Smooth muscle cell (in vitro differentiated cells): ENCODE measurements around the gene ETF1. TPM values are rescaled to one million over a fixed set of nuclear protein-coding genes. Genes with fewer than 3 reads are reported as not detected.

Experiments
- DNase-seq: peaks from one replicate; lab custom pipeline; 2025; ENCODE audit not compliant: unreplicated experiment; lab: John Stamatoyannopoulos, UW
- H2AFZ ChIP-seq: fragments of 200-600 bp; sonication (generic); 2 replicates; pipeline ENCODE4 v1.6.0; 2016; ENCODE audit warnings: antibody characterized with exemption, low read depth, mild to moderate bottlenecking
- H3F3A ChIP-seq: fragments of 200-600 bp; sonication (generic); 2 replicates; pipeline ENCODE4 v1.6.0; 2017; ENCODE audit warnings: antibody characterized with exemption, low read depth
- H3K27ac ChIP-seq: fragments of 200-600 bp; sonication (generic); 2 replicates; pipeline ENCODE4 v1.5.1; 2016; ENCODE audit warnings: low read depth, mild to moderate bottlenecking
- H3K27me3 ChIP-seq: fragments of 200-600 bp; sonication (generic); 2 replicates; pipeline ENCODE4 v1.6.1; 2016; ENCODE audit warnings: low read depth, mild to moderate bottlenecking
- H3K36me3 ChIP-seq: fragments of 200-600 bp; sonication (generic); 2 replicates; pipeline ENCODE4 v1.5.1; 2016; ENCODE audit warnings: low read depth
- H3K4me1 ChIP-seq: fragments of 200-600 bp; sonication (generic); 2 replicates; pipeline ENCODE4 v1.5.1; 2016; ENCODE audit warnings: low read depth
- H3K4me2 ChIP-seq: fragments of 200-600 bp; sonication (generic); 2 replicates; pipeline ENCODE4 v1.6.0; 2016; ENCODE audit warnings: mild to moderate bottlenecking
- H3K4me3 ChIP-seq: fragments of 200-600 bp; sonication (generic); 2 replicates; pipeline ENCODE4 v1.5.1; 2016; ENCODE audit warnings: mild to moderate bottlenecking
- H3K79me2 ChIP-seq: fragments of 200-600 bp; sonication (generic); 2 replicates; pipeline ENCODE4 v1.6.0; 2016; ENCODE audit warnings: low read depth, mild to moderate bottlenecking
- H3K9ac ChIP-seq: fragments of 200-600 bp; sonication (generic); 2 replicates; pipeline ENCODE4 v1.6.0; 2016; ENCODE audit warnings: low read depth
- H3K9me3 ChIP-seq: fragments of 200-600 bp; sonication (generic); replicated peaks from 2 replicates; pipeline ENCODE4 v1.5.1; 2016; ENCODE audit warnings: low read depth
- H4K20me1 ChIP-seq: fragments of 200-600 bp; sonication (generic); 2 replicates; pipeline ENCODE4 v1.6.0; 2016; ENCODE audit warnings: low read depth
- CTCF ChIP-seq: fragments of 200-600 bp; sonication (generic); IDR thresholded peaks from 2 replicates; pipeline ENCODE4 v1.5.1; 2017; ENCODE audit warnings: borderline replicate concordance, mild to moderate bottlenecking, antibody characterized with exemption; ENCODE audit not compliant: insufficient read depth, poor library complexity, severe bottlenecking
- WGBS: methylation state at CpG from one replicate; pipeline ENCODE4 v1.1.7; 2016; ENCODE audit warnings: low lambda C conversion rate; 5-methylcytosine and 5-hydroxymethylcytosine counted together
- polyA plus RNA-seq: library from polyadenylated mRNA; unstranded; fragments of >200 nt; fragmentation: Nextera tagmentation; extraction: Ambion mirVana; gene quantifications from 2 replicates; pipeline ENCODE4 v1.2.1, GENCODE V29; 2016
- total RNA-seq: library from RNA; depleted of rRNA; stranded (reverse); fragments of >200 nt; gene quantifications from 2 replicates; pipeline ENCODE4 v1.2.3, GENCODE V29; 2014

ETF1 gene
- total and polyA plus RNA-seq, 2 experiments from 2014 or later, result 48.7 to 98.0 TPM

DNA sequence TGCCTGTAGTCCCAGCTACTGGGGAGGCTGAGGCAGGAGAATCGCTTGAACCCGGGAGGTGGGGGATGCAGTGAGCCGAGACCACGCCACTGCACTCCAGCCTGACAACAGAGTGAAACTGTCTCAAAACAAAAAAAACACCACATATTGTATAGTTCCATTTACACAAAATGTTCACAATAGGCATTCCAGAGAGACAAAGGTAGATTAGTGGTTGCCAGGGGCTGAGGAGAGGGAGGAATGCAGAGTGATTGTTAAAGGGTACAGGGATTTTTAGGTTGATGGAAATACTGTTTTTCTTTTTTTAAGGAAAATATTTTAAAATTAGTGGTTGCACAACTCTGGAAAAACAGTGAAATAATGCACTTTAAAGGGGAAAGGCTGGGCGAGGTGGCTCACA lies 19.6 kb downstream of the ETF1 start:
- no peaks in the 10 kb centered on the region for H3K9me3 ChIP-seq
- no peaks in the 10 kb centered on the region for H3K27me3 ChIP-seq
- H2AFZ ChIP-seq, result no peak overlapping the region
- no peak for DNase-seq
- no peak overlapping the region for H3K9ac ChIP-seq
- no peak overlapping the region for H3K27ac ChIP-seq
- no peak overlapping the region for H3K4me3 ChIP-seq
- peaks cover 3% of the 10 kb centered on the region for H3F3A ChIP-seq
- H3K36me3 ChIP-seq, result no peaks in the 10 kb centered on the region
- H3K4me2 ChIP-seq, result no peak overlapping the region
- 97% methylated on average over 5 of the region's 5 CpGs for WGBS
- TF ChIP-seq CTCF, result no peak
- no peaks in the 10 kb centered on the region for H3K4me1 ChIP-seq
- H3K79me2 ChIP-seq, result peaks cover 94% of the 10 kb centered on the region
- H4K20me1 ChIP-seq, result peaks cover 96% of the 10 kb centered on the region

DNA sequence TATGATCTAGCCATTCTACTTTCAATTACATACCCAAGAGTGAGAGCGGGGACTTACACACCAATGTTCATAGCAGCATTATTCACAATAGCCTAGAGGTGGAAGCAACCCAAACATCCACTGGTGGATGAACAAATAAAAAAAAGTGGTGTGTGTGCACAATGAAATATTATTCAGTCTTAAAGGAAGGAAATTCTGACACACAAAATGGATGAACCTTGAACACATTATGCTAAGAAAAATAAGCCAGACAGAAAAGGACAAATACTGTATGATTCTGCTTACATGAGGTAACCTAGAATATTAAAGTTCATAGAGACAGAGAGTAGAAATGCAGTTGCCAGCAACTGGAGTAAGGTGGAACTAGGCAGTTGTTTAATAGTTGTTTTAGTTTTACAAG lies 22.1 kb downstream of the ETF1 start:
- Histone ChIP-seq H3K79me2 (peaks cover 85% of the 10 kb centered on the region), H3F3A (peaks cover 4% of the 10 kb centered on the region), H3K27me3 (no peaks in the 10 kb centered on the region), H3K27ac (peak overlapping the region; percentile 4), H3K9me3 (no peaks in the 10 kb centered on the region), H3K9ac (no peak overlapping the region), H3K36me3 (peaks cover 13% of the 10 kb centered on the region), H3K4me3 (no peak overlapping the region), H3K4me2 (no peak overlapping the region), H2AFZ (no peak overlapping the region), H4K20me1 (peaks cover 94% of the 10 kb centered on the region), H3K4me1 (no peaks in the 10 kb centered on the region)
- WGBS, result 94% methylated on average over 1 of the region's 1 CpG
- no peak for TF ChIP-seq CTCF
- DNase-seq, result no peak

- H3K27me3 ChIP-seq, result no peaks in the 10 kb centered on the region
- no peak overlapping the region for H3K4me2 ChIP-seq
- peaks cover 20% of the 10 kb centered on the region for H3K36me3 ChIP-seq
- H3K9me3 ChIP-seq, result no peaks in the 10 kb centered on the region
- TF ChIP-seq CTCF, result no peak
- H3F3A ChIP-seq, result peaks cover 5% of the 10 kb centered on the region
- H3K79me2 ChIP-seq, result peaks cover 58% of the 10 kb centered on the region
- no peak overlapping the region for H3K9ac ChIP-seq
- WGBS, result 97% methylated on average over 4 of the region's 4 CpGs
- H4K20me1 ChIP-seq, result peaks cover 71% of the 10 kb centered on the region
- no peak for DNase-seq
- no peaks in the 10 kb centered on the region for H3K4me1 ChIP-seq
- no peak overlapping the region for H2AFZ ChIP-seq
- no peak overlapping the region for H3K4me3 ChIP-seq
- no peak overlapping the region for H3K27ac ChIP-seq
Measured at GRCh38 chr5:138517437-138517836, 25.6 kb downstream of the ETF1 start.

GRCh38 chr5:138515556-138516245 lies 27.3 kb downstream of the ETF1 start:
- H3K4me1 ChIP-seq, result no peaks in the 10 kb centered on the region
- H3K36me3 ChIP-seq, result peaks cover 23% of the 10 kb centered on the region
- WGBS, result 98% methylated on average over 3 of the region's 3 CpGs
- H3K79me2 ChIP-seq, result peaks cover 40% of the 10 kb centered on the region
- peaks cover 63% of the 10 kb centered on the region for H4K20me1 ChIP-seq
- no peak overlapping the region for H3K4me2 ChIP-seq
- no peak overlapping the region for H3K4me3 ChIP-seq
- H3K9ac ChIP-seq, result no peak overlapping the region
- TF ChIP-seq CTCF, result no peak
- H3K27ac ChIP-seq, result no peak overlapping the region
- H3K9me3 ChIP-seq, result no peaks in the 10 kb centered on the region
- H3K27me3 ChIP-seq, result no peaks in the 10 kb centered on the region
- DNase-seq, result no peak
- peaks cover 7% of the 10 kb centered on the region for H3F3A ChIP-seq
- H2AFZ ChIP-seq, result no peak overlapping the region
